ENCODE measurements around the gene APBB2.

- TF ChIP-seq CTCF (IDR thresholded peaks at IDR 0.05) (no peak), POLR2A (IDR thresholded peaks at IDR 0.05) (no peak)
These were observed 22.2 kb upstream of the APBB2 start for GRCh38 chr4:41236508-41236907.
